KMS-11 (cell line): ENCODE data around the gene PGM2.
A peak's percentile ranks its signal among the peaks of the same experiment; 100 is the strongest.

Source experiments
- H2AFZ ChIP-seq: fragments of 200-600 bp; sonication (generic); 2 replicates; pipeline ENCODE4 v1.6.1; 2016; ENCODE audit warnings: antibody characterized with exemption, mixed run types, low read depth
- H3K27ac ChIP-seq: fragments of 200-600 bp; sonication (generic); 2 replicates; pipeline ENCODE4 v1.6.1; 2016; ENCODE audit warnings: mild to moderate bottlenecking, mixed run types
- H3K27me3 ChIP-seq: fragments of 200-600 bp; sonication (generic); 2 replicates; pipeline ENCODE4 v1.6.1; 2017; ENCODE audit warnings: mild to moderate bottlenecking, low read depth, mixed run types, moderate library complexity; ENCODE audit not compliant: insufficient read depth
- H3K36me3 ChIP-seq: fragments of 200-600 bp; sonication (generic); 2 replicates; pipeline ENCODE4 v1.6.1; 2017; ENCODE audit warnings: mild to moderate bottlenecking, mixed run types; ENCODE audit not compliant: insufficient read depth
- H3K4me1 ChIP-seq: fragments of 200-600 bp; sonication (generic); 2 replicates; pipeline ENCODE4 v1.6.1; 2016; ENCODE audit warnings: mild to moderate bottlenecking, low read depth, mixed run types; ENCODE audit not compliant: poor library complexity, severe bottlenecking
- H3K4me2 ChIP-seq: fragments of 200-600 bp; sonication (generic); 2 replicates; pipeline ENCODE4 v1.7.0; 2016; ENCODE audit warnings: mild to moderate bottlenecking, mixed run types
- H3K4me3 ChIP-seq: fragments of 200-600 bp; sonication (generic); IDR thresholded peaks from 2 replicates; pipeline ENCODE4 v1.6.1; 2017; ENCODE audit warnings: low read depth, low read length, mixed read lengths; ENCODE audit not compliant: insufficient read depth
- H3K79me2 ChIP-seq: fragments of 200-600 bp; sonication (generic); 2 replicates; pipeline ENCODE4 v1.6.1; 2016; ENCODE audit warnings: low read depth, mixed run types; ENCODE audit not compliant: insufficient read depth
- H3K9ac ChIP-seq: fragments of 200-600 bp; sonication (generic); 2 replicates; pipeline ENCODE4 v1.6.1; 2016; ENCODE audit warnings: mild to moderate bottlenecking, mixed run types
- H4K20me1 ChIP-seq: fragments of 200-600 bp; sonication (generic); 2 replicates; pipeline ENCODE4 v1.6.1; 2016; ENCODE audit warnings: mild to moderate bottlenecking, mixed run types; ENCODE audit not compliant: insufficient read depth
- TF ChIP-seq, protein P1 (sequence below): fragments of 200-600 bp; sonication (generic); conservative IDR thresholded peaks from 2 replicates; pipeline ENCODE4 v1.6.1; 2017; ENCODE audit warnings: low read depth, mild to moderate bottlenecking, antibody characterized with exemption, low read length, moderate library complexity, mixed read lengths

The PGM2 gene

DNA sequence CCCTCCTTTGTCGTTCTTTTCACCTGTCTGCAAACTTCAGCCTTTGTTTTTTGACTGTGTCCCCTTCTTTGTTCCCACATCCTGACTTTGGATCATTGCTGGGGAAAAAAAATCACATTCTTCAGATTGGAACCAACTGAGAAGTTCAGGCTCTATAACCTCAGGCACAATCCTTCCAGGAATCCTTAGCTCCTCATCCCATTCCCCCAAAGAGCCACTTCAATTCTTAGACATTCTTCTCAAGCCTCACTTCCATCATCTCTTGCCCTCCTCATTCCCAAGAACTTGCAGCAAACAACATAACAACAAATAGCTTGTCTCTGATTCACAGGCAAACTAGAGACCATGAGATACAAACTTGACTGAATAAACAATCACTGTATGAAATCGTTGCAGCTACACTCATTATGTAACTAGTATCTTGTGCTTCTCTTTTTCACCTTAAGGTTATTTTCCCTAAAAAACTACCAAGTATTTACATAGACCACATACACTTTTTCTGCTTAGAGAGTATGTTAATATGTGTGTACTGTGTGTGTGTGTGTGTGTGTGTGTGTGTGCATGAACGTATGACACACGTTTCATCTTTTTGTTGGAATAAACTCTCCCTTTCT lies 26.4 kb upstream of the PGM2 start:
- H3K27me3 ChIP-seq, result no peaks in the 10 kb centered on the region
- no peaks in the 10 kb centered on the region for H3K4me1 ChIP-seq
- H3K9ac ChIP-seq, result no peak overlapping the region
- TF ChIP-seq, protein P1, sequence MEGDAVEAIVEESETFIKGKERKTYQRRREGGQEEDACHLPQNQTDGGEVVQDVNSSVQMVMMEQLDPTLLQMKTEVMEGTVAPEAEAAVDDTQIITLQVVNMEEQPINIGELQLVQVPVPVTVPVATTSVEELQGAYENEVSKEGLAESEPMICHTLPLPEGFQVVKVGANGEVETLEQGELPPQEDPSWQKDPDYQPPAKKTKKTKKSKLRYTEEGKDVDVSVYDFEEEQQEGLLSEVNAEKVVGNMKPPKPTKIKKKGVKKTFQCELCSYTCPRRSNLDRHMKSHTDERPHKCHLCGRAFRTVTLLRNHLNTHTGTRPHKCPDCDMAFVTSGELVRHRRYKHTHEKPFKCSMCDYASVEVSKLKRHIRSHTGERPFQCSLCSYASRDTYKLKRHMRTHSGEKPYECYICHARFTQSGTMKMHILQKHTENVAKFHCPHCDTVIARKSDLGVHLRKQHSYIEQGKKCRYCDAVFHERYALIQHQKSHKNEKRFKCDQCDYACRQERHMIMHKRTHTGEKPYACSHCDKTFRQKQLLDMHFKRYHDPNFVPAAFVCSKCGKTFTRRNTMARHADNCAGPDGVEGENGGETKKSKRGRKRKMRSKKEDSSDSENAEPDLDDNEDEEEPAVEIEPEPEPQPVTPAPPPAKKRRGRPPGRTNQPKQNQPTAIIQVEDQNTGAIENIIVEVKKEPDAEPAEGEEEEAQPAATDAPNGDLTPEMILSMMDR, result no peak
- H2AFZ ChIP-seq, result no peak overlapping the region
- H3K79me2 ChIP-seq, result no peaks in the 10 kb centered on the region
- H4K20me1 ChIP-seq, result no peaks in the 10 kb centered on the region
- no peak overlapping the region for H3K4me2 ChIP-seq
- no peak overlapping the region for H3K4me3 ChIP-seq
- H3K36me3 ChIP-seq, result no peaks in the 10 kb centered on the region
- H3K27ac ChIP-seq, result no peak overlapping the region

- Histone ChIP-seq H3K27me3 (no peaks in the 10 kb centered on the region), H3K4me2 (no peak overlapping the region), H3K36me3 (no peaks in the 10 kb centered on the region), H3K4me1 (no peaks in the 10 kb centered on the region), H2AFZ (no peak overlapping the region), H3K27ac (no peak overlapping the region), H3K79me2 (no peaks in the 10 kb centered on the region), H4K20me1 (no peaks in the 10 kb centered on the region), H3K9ac (no peak overlapping the region), H3K4me3 (no peak overlapping the region)
- TF ChIP-seq, protein P1, result no peak
Observed at GRCh38 chr4:37802068-37802666, 24.3 kb upstream of the PGM2 start.

DNA sequence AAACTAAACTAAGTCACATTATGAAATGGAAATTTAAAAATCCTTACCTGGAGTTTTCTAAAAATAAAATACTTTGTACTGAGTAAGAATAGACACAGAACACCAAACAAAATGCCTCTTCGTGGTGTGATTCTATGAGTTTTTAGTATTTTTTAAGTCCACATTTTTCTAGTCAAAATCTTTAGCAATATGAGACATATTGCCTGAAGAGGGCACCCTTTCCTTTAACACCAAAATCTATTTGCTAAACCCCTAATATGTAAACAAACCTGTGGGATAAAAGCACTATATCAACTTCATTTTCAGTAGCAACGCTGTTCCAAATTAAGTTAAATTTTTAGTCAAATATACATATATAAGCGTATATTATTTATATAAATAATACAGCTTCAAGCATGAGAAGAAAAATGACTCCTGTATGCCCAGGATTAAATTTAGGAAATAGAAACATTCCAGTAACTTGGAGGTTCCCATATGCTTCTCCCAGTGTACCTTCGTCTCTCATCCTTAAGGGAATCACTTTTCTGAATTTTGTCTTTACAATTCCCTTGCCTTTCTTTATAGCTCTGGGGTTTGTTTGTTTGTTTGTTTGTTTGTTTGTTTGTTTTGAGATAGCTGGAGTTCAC lies 23.0 kb upstream of the PGM2 start:
- Histone ChIP-seq H3K9ac (no peak overlapping the region), H3K27me3 (no peaks in the 10 kb centered on the region), H4K20me1 (no peaks in the 10 kb centered on the region), H3K36me3 (no peaks in the 10 kb centered on the region), H3K4me2 (no peak overlapping the region), H2AFZ (no peak overlapping the region), H3K79me2 (no peaks in the 10 kb centered on the region), H3K4me3 (no peak overlapping the region), H3K27ac (no peak overlapping the region), H3K4me1 (no peaks in the 10 kb centered on the region)
- TF ChIP-seq, protein P1, result peak; percentile 41; the same call in 1 of the 2 replicates

- no peak overlapping the region for H2AFZ ChIP-seq
Observed at GRCh38 chr4:37805091-37805490, 21.4 kb upstream of the PGM2 start.

More at GRCh38 chr4:37805091-37805490, 21.4 kb upstream of the PGM2 start:
- TF ChIP-seq, protein P1, result no peak
- Histone ChIP-seq H4K20me1 (no peaks in the 10 kb centered on the region), H3K9ac (no peak overlapping the region), H3K4me3 (no peak overlapping the region), H3K79me2 (no peaks in the 10 kb centered on the region), H3K27me3 (no peaks in the 10 kb centered on the region), H3K36me3 (no peaks in the 10 kb centered on the region), H3K4me2 (no peak overlapping the region), H3K4me1 (no peaks in the 10 kb centered on the region), H3K27ac (no peak overlapping the region)
